Measurements from ENCODE around the gene TNFRSF8. TPM values are rescaled to one million over a fixed set of nuclear protein-coding genes. Genes with fewer than 3 reads are reported as not detected.

TNFRSF8 gene
- total RNA-seq, 2 donors from 2014 or later: 0.32 to 4.7 TPM

DNA sequence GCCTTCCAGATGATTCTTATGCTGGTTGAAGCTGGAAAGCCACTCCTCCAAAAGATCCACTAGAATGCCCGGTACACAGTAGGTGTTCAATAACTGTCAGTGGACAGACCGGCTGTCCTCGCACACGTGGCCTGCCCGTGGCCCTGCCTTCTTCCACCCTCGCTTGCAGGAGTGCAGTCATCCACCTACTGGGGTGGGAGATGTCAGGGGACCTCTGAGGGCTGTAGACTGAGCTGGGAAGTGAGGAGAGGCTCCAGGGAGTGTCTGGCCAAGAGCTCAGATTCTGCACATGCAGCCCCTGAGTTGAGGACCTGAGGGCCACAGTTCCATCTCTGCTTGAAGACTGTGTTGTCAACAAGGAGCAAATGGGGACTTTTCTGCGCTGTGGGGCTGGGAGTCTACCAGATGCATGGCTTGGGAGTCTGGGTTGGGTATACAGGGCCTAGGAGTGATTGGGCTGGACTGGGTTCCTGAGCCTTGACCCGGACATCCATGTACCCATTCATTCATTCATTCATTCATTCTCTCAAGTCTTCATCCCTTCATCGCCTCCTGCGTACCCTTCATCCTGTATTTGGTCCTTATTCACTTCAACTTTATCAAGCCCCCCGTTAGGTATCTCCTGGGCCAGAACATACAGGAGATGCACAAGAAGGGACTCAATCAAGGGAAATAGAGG lies 99.5 kb downstream of the TNFRSF8 start:
- intact Hi-C loops (cut with DNase I): no loop called here
- H3K4me3 ChIP-seq: no peak overlapping the region
- WGBS: 95% methylated on average over 11 of the region's 11 CpGs
- no peaks in the 10 kb centered on the region for H3K9me3 ChIP-seq
- H3K27ac ChIP-seq: no peak overlapping the region
- H3K36me3 ChIP-seq: no peaks in the 10 kb centered on the region
- H3K4me1 ChIP-seq (replicated peaks): no peaks in the 10 kb centered on the region
- TF ChIP-seq POLR2AphosphoS5 (IDR thresholded peaks at IDR 0.05): no peak
- TF ChIP-seq, protein P1, sequence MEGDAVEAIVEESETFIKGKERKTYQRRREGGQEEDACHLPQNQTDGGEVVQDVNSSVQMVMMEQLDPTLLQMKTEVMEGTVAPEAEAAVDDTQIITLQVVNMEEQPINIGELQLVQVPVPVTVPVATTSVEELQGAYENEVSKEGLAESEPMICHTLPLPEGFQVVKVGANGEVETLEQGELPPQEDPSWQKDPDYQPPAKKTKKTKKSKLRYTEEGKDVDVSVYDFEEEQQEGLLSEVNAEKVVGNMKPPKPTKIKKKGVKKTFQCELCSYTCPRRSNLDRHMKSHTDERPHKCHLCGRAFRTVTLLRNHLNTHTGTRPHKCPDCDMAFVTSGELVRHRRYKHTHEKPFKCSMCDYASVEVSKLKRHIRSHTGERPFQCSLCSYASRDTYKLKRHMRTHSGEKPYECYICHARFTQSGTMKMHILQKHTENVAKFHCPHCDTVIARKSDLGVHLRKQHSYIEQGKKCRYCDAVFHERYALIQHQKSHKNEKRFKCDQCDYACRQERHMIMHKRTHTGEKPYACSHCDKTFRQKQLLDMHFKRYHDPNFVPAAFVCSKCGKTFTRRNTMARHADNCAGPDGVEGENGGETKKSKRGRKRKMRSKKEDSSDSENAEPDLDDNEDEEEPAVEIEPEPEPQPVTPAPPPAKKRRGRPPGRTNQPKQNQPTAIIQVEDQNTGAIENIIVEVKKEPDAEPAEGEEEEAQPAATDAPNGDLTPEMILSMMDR (IDR thresholded peaks at IDR 0.05): no peak
- no peak for TF ChIP-seq POLR2A (IDR thresholded peaks at IDR 0.05)
- H3K27me3 ChIP-seq (replicated peaks; ENCODE audit: insufficient read depth): no peaks in the 10 kb centered on the region
- DNase-seq (ENCODE audit: low spot score): no peak

DNA sequence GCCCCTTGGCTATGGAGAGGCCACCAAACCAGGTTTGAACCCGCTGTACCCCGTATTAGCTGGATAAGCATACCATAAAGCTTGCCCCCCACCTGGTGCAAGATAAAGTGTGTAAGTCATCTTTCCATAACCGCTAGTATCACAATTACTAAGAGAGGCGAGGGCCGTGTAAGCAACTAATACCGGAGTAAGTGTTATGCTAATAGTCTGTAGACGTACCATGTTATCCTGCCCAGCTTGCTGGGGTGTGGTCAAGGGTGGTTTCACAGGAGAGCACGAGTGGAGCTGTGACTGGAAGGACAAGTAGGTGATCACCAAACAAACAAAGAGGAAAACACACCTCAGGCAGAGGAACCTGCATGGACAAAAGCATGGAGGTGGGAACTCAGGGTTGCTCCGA lies 100.1 kb downstream of the TNFRSF8 start:
- H3K4me3 ChIP-seq: no peak overlapping the region
- H3K9me3 ChIP-seq: no peaks in the 10 kb centered on the region
- no peaks in the 10 kb centered on the region for H3K36me3 ChIP-seq
- H3K27ac ChIP-seq: no peak overlapping the region
- no peaks in the 10 kb centered on the region for H3K27me3 ChIP-seq (replicated peaks; ENCODE audit: insufficient read depth)
- H3K4me1 ChIP-seq (replicated peaks): no peaks in the 10 kb centered on the region
- TF ChIP-seq POLR2A (IDR thresholded peaks at IDR 0.05) (no peak), POLR2AphosphoS5 (IDR thresholded peaks at IDR 0.05) (no peak)
- TF ChIP-seq, protein P1 (IDR thresholded peaks at IDR 0.05): no peak
- intact Hi-C loops (cut with DNase I): no loop called here
- WGBS: 79% methylated on average over 9 of the region's 9 CpGs
- no peak for DNase-seq (ENCODE audit: low spot score)

DNA sequence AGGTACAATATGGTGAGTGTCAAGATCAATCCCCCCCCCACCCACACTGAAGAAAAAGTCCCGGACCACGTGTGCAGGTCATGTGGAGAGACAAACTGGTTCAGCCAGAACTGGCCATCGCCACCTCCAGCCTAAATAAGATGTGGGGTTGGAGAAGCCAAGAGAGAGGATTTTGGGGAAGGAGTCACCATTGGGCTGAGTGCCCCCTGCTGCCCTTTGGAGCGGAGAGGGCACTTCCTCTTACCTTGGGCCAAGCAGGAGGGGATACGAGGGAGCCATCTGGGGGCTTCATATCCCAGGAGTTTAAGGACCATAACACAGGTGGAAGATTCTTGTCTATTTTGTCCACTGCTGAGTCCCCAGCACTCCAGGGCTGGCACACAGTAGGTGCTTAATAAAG lies 101.1 kb downstream of the TNFRSF8 start:
- intact Hi-C loops (cut with DNase I): no loop called here
- 73% methylated on average over 5 of the region's 5 CpGs for WGBS
- TF ChIP-seq POLR2A (IDR thresholded peaks at IDR 0.05): no peak
- TF ChIP-seq POLR2AphosphoS5 (IDR thresholded peaks at IDR 0.05): no peak
- TF ChIP-seq, protein P1 (IDR thresholded peaks at IDR 0.05): no peak
- Histone ChIP-seq H3K27ac (no peak overlapping the region), H3K4me1 (replicated peaks) (no peaks in the 10 kb centered on the region), H3K36me3 (no peaks in the 10 kb centered on the region), H3K9me3 (no peaks in the 10 kb centered on the region), H3K27me3 (replicated peaks; ENCODE audit: insufficient read depth) (no peaks in the 10 kb centered on the region), H3K4me3 (no peak overlapping the region)
- no peak for DNase-seq (ENCODE audit: low spot score)

DNA sequence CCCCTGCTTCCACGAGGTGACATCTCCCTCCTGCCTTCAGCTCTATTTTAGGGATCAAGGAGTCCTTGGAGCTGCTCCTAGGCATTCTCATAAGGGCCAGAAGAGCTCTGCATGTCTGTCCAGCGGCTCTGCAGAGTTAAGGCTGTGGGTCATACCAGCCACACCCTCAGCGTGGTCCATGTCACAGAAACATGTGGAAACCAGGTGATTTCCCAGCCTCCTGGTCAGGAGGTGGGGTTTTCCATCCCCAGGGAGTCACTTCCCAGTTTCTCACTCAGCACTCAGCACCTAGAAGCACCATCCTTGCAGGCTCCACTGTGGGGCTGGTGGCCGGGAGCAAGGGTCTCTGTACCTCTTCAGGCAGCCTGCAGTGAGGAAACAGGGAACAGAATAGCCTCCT lies 102.2 kb downstream of the TNFRSF8 start:
- Histone ChIP-seq H3K36me3 (no peaks in the 10 kb centered on the region), H3K4me1 (replicated peaks) (no peaks in the 10 kb centered on the region), H3K4me3 (no peak overlapping the region), H3K9me3 (no peaks in the 10 kb centered on the region), H3K27ac (no peak overlapping the region), H3K27me3 (replicated peaks; ENCODE audit: insufficient read depth) (no peaks in the 10 kb centered on the region)
- WGBS: 90% methylated on average over 4 of the region's 4 CpGs
- DNase-seq (ENCODE audit: low spot score): no peak
- TF ChIP-seq POLR2AphosphoS5 (IDR thresholded peaks at IDR 0.05) (no peak), POLR2A (IDR thresholded peaks at IDR 0.05) (no peak)
- TF ChIP-seq, protein P1 (IDR thresholded peaks at IDR 0.05): no peak
- intact Hi-C loops (cut with DNase I): no loop called here

DNA sequence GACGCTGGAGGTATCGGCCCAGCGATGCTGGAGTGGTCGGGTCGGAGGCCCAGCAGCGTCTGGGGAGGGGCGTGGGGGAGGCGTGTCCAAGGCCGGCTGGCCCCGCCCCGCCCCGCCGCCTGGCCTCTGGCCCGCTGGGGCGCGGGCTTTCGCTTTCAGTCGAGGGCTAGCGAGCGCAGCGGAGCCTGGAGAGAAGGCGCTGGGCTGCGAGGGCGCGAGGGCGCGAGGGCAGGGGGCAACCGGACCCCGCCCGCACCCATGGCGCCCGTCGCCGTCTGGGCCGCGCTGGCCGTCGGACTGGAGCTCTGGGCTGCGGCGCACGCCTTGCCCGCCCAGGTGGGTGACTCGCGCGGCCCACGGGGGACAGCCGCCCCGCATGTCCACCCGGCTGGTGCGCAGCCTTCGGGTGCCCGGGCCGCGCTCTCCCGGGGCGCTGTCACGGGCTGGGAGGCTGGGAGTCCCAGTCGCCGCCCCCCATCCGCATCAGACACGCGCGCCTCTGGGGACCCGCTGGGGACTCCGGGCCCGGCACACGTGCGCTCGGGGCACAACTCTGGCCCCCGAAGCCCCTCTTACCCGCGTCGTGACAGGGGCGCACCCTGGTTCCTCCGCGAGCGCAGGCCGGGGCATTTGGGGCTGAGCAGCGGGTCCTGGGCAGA lies 103.9 kb downstream of the TNFRSF8 start, which contains the start of gene TNFRSF1B:
Gene TNFRSF1B, plus strand, starts transcription at position 158 of the 659 bp plus-strand sequence. Its CDS starts 101 bp downstream, at position 259.
- TF ChIP-seq POLR2AphosphoS5 (IDR thresholded peaks at IDR 0.05): no peak
- peak; percentile 89 for TF ChIP-seq POLR2A (IDR thresholded peaks at IDR 0.05)
- TF ChIP-seq, protein P1 (IDR thresholded peaks at IDR 0.05): peak in 1 of 4 experiments; percentile 9

More for the DNA sequence above, 103.9 kb downstream of the TNFRSF8 start, which contains the start of gene TNFRSF1B:
- Histone ChIP-seq H3K9me3 (no peaks in the 10 kb centered on the region), H3K36me3 (no peaks in the 10 kb centered on the region), H3K4me1 (replicated peaks) (no peaks in the 10 kb centered on the region), H3K27me3 (replicated peaks; ENCODE audit: insufficient read depth) (no peaks in the 10 kb centered on the region), H3K4me3 (peak within 1 kb of the TSS; percentile 47 to 59), H3K27ac (peak within 1 kb of the TSS; percentile 59 to 71)
- intact Hi-C loops (cut with DNase I): no loop called here
- peak; percentile 28 for DNase-seq (ENCODE audit: low spot score)
- 2% methylated on average over 50 of the region's 79 CpGs for WGBS
